Measurements from ENCODE around the gene PRR12. TPM values are rescaled to one million over a fixed set of nuclear protein-coding genes. Genes with fewer than 3 reads are reported as not detected.

Gene PRR12
- total and polyA plus RNA-seq, 7 experiments from 2014 or later = 0.25 to 69.4 (median 51.8) TPM

DNA sequence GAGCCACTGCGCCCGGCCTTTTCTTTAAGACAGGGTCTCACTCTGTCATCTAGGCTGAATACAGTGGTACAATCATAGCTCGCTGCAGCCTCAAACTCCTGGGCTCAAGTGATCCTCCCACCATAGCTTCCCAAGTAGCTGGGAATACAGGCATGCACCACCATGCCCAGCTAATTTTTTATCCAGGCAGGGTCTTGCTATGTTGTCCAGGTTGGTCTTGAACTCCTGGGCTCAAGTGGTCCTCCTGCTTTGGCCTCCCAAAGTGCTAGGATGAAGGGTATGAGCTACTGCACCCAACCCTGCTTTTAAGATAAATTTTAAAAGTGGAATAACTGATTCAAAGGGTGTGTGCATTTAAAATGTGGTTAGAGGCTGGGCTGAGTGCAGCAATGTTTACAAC, 24.7 kb upstream of the PRR12 start:
- DNase-seq (no peak), ATAC-seq (no peak)
- Mint-ChIP-seq H3K36me3 (peaks cover 0 to 25% (median 0%) of the 10 kb centered on the region in 5 donors), H3K27ac (peak overlapping the region; percentile 91 to 99 (median 94)), H3K27me3 (peaks cover 0 to 2% (median 0%) of the 10 kb centered on the region in 5 donors), H3K9me3 (no peaks in the 10 kb centered on the region), H3K4me1 (peaks cover 59 to 90% (median 82%) of the 10 kb centered on the region in 7 donors), H3K4me3 (peak overlapping the region in 9 of 10 donors; percentile 41 to 90 (median 72))
- no peaks in the 10 kb centered on the region for H3K9me3 ChIP-seq (ENCODE audit: control insufficient read depth in 2 of 3, low read length in 3 of 3)
- POLR2A ChIA-PET = interaction anchor here (0.6 to 21.0 kb wide), 8 partner anchors 14 to 1798 kb away, joined by 3 to 687 read pairs (median 7); partner anchors contain the start of genes ALDH16A1, NOSIP, PIH1D1 and PRRG2
- peaks cover 73 to 88% of the 10 kb centered on the region in 2 donors for H3K4me1 ChIP-seq (ENCODE audit: control insufficient read depth in 2 of 2, insufficient read depth in 2 of 2, low read length in 2 of 2)
- intact Hi-C loops (cut with micrococcal nuclease) = loop anchor here in 1 of 2 donors (10.0 kb wide), 1 partner anchor 452 kb away; the partner anchor contains the start of genes C19orf73, LIN7B and PPFIA3
- H3K4me3 ChIP-seq (ENCODE audit: low read length) = peak overlapping the region; percentile 43
- no peaks in the 10 kb centered on the region for H3K27me3 ChIP-seq (ENCODE audit: control insufficient read depth in 2 of 2, insufficient read depth in 2 of 2, low read length in 2 of 2)
- peak overlapping the region; percentile 88 for H3K27ac ChIP-seq (ENCODE audit: low read depth, low read length)
- CTCF ChIA-PET = interaction anchor here (0.7 to 11.3 kb wide), 5 partner anchors 8 to 58 kb away, joined by 3 to 151 read pairs (median 3); no protein-coding TSS in a partner anchor
- H3K36me3 ChIP-seq (ENCODE audit: control insufficient read depth in 2 of 3, insufficient read depth in 3 of 3, low read length in 3 of 3) = no peaks in the 10 kb centered on the region

DNA sequence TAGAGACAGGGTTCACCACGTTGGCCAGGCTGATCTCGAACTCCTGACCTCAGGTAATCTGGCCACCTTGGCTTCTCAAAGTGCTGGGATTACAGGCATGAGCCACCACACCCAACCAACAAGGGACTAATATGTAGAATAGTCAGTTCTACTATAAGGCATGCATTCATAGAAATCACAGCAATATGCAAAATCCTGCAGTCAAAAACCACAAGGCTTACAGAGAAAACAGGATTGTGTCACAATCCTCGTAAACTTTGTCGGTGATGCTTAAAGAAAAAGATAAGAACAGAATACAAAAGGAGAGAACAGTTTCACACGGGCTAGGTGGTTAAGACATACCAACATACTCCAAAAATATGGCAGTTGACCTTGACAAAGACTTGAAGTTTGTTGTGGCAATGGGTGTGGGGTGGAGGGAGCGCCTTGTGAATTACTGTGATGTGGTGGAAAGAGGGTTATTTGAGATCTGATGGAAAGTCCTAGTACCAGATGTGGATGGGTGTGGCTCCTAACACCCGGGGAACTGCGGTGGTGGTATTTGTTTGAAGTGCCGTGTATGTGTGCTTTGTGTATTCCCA, 23.0 kb upstream of the PRR12 start:
- Mint-ChIP-seq H3K27ac (peak overlapping the region; percentile 93 to 99 (median 97)), H3K4me1 (peaks cover 50 to 80% (median 71%) of the 10 kb centered on the region in 7 donors), H3K4me3 (peak overlapping the region; percentile 72 to 86 (median 76)), H3K36me3 (peaks cover 0 to 23% (median 0%) of the 10 kb centered on the region in 5 donors), H3K27me3 (peaks cover 0 to 2% (median 0%) of the 10 kb centered on the region in 5 donors), H3K9me3 (no peaks in the 10 kb centered on the region)
- H3K9me3 ChIP-seq (ENCODE audit: control insufficient read depth in 2 of 3, low read length in 3 of 3) = no peaks in the 10 kb centered on the region
- ATAC-seq (peak; percentile 82), DNase-seq (peak in 8 of 9 donors; percentile 68 to 97 (median 94))
- H3K36me3 ChIP-seq (ENCODE audit: control insufficient read depth in 2 of 3, insufficient read depth in 3 of 3, low read length in 3 of 3) = peaks cover 0 to 1% (median 0%) of the 10 kb centered on the region in 3 experiments
- H3K27me3 ChIP-seq (ENCODE audit: control insufficient read depth in 2 of 2, insufficient read depth in 2 of 2, low read length in 2 of 2) = no peaks in the 10 kb centered on the region
- H3K27ac ChIP-seq (ENCODE audit: low read depth, low read length) = peak overlapping the region; percentile 87
- intact Hi-C loops (cut with micrococcal nuclease) = loop anchor here (1.0 to 10.0 kb wide), 4 partner anchors 8 to 453 kb away; partner anchors contain the start of genes C19orf73 (in 1 of the 2), LIN7B (in 1 of the 2) and PPFIA3 (in 1 of the 2)
- no peak overlapping the region for H3K4me3 ChIP-seq (ENCODE audit: low read length)
- ChIA-PET POLR2A (interaction anchor here (1.2 to 21.0 kb wide), 5 partner anchors 16 to 109 kb away, joined by 9 to 687 read pairs (median 34); partner anchors contain the start of genes PRMT1 and PRR12), CTCF (interaction anchor here (0.6 to 11.3 kb wide), 10 partner anchors 9 to 104 kb away, joined by 3 to 314 read pairs (median 18); partner anchors contain the start of genes FCGRT and RCN3)
- H3K4me1 ChIP-seq (ENCODE audit: control insufficient read depth in 2 of 2, insufficient read depth in 2 of 2, low read length in 2 of 2) = peaks cover 57 to 76% of the 10 kb centered on the region in 2 donors

- peak; percentile 64 for ATAC-seq
- ChIA-PET CTCF (interaction anchor here (0.6 to 8.3 kb wide), 27 partner anchors 10 to 385 kb away, joined by 3 to 314 read pairs (median 5); partner anchors contain the start of genes ADM5, FCGRT, NOSIP and PRRG2), POLR2A (interaction anchor here (0.6 to 21.0 kb wide), 19 partner anchors 10 to 118 kb away, joined by 3 to 687 read pairs (median 5); partner anchors contain the start of genes ALDH16A1, FCGRT, NOSIP and PRMT1)
- H3K27me3 ChIP-seq (ENCODE audit: control insufficient read depth in 2 of 2, insufficient read depth in 2 of 2, low read length in 2 of 2) = no peaks in the 10 kb centered on the region
- H3K4me1 ChIP-seq (ENCODE audit: control insufficient read depth in 2 of 2, insufficient read depth in 2 of 2, low read length in 2 of 2) = peaks cover 37 to 53% of the 10 kb centered on the region in 2 donors
- H3K27me3 Mint-ChIP-seq = peaks cover 0 to 2% (median 0%) of the 10 kb centered on the region in 5 donors
- peak overlapping the region; percentile 86 to 99 (median 93) for H3K27ac Mint-ChIP-seq
- H3K9me3 Mint-ChIP-seq = no peaks in the 10 kb centered on the region
- peak in 7 of 9 donors; percentile 75 to 88 (median 83) for DNase-seq
- peaks cover 0 to 18% (median 6%) of the 10 kb centered on the region in 3 experiments for H3K36me3 ChIP-seq (ENCODE audit: control insufficient read depth in 2 of 3, insufficient read depth in 3 of 3, low read length in 3 of 3)
- intact Hi-C loops (cut with micrococcal nuclease) = loop anchor here (1.0 to 2.0 kb wide), 10 partner anchors 23 to 344 kb away; partner anchors contain the start of gene FLT3LG (in 2 of the 2)
- H3K4me1 Mint-ChIP-seq = peaks cover 34 to 70% (median 61%) of the 10 kb centered on the region in 7 donors
- H3K9me3 ChIP-seq (ENCODE audit: control insufficient read depth in 2 of 3, low read length in 3 of 3) = no peaks in the 10 kb centered on the region
- peaks cover 0 to 12% (median 0%) of the 10 kb centered on the region in 5 donors for H3K36me3 Mint-ChIP-seq
- peak overlapping the region; percentile 64 to 80 (median 75) for H3K4me3 Mint-ChIP-seq
- H3K4me3 ChIP-seq (ENCODE audit: low read length) = no peak overlapping the region
- H3K27ac ChIP-seq (ENCODE audit: low read depth, low read length) = peak overlapping the region; percentile 56
These were observed 20.7 kb upstream of the PRR12 start for GRCh38 chr19:49570138-49570856.

- Histone ChIP-seq H3K27ac (ENCODE audit: low read depth, low read length) (peak overlapping the region; percentile 56), H3K4me3 (ENCODE audit: low read length) (no peak overlapping the region), H3K27me3 (ENCODE audit: control insufficient read depth in 2 of 2, insufficient read depth in 2 of 2, low read length in 2 of 2) (no peaks in the 10 kb centered on the region), H3K9me3 (ENCODE audit: control insufficient read depth in 2 of 3, low read length in 3 of 3) (no peaks in the 10 kb centered on the region), H3K4me1 (ENCODE audit: control insufficient read depth in 2 of 2, insufficient read depth in 2 of 2, low read length in 2 of 2) (peaks cover 30 to 45% of the 10 kb centered on the region in 2 donors), H3K36me3 (ENCODE audit: control insufficient read depth in 2 of 3, insufficient read depth in 3 of 3, low read length in 3 of 3) (peaks cover 0 to 24% (median 14%) of the 10 kb centered on the region in 3 experiments)
- intact Hi-C loops (cut with micrococcal nuclease) = loop anchor here (1.0 to 2.0 kb wide), 10 partner anchors 24 to 345 kb away; partner anchors contain the start of gene FLT3LG (in 2 of the 2)
- Mint-ChIP-seq H3K27ac (peak overlapping the region; percentile 62 to 97 (median 88)), H3K4me3 (peak overlapping the region; percentile 16 to 75 (median 41)), H3K9me3 (no peaks in the 10 kb centered on the region), H3K27me3 (peaks cover 0 to 2% (median 0%) of the 10 kb centered on the region in 5 donors), H3K4me1 (peaks cover 32 to 68% (median 53%) of the 10 kb centered on the region in 7 donors), H3K36me3 (peaks cover 0 to 10% (median 0%) of the 10 kb centered on the region in 5 donors)
- CTCF ChIA-PET = interaction anchor here (0.6 to 8.3 kb wide), 28 partner anchors 9 to 345 kb away, joined by 3 to 314 read pairs (median 4); partner anchors contain the start of genes ADM5, FCGRT, NOSIP and PRRG2
- POLR2A ChIA-PET = interaction anchor here (0.6 to 21.0 kb wide), 18 partner anchors 9 to 255 kb away, joined by 3 to 687 read pairs (median 5); partner anchors contain the start of genes ALDH16A1, FCGRT, FLT3LG and NOSIP
- ATAC-seq (no peak), DNase-seq (peak in 5 of 9 donors; percentile 39 to 70 (median 57))
These were observed 19.8 kb upstream of the PRR12 start for GRCh38 chr19:49570997-49571676.

DNA sequence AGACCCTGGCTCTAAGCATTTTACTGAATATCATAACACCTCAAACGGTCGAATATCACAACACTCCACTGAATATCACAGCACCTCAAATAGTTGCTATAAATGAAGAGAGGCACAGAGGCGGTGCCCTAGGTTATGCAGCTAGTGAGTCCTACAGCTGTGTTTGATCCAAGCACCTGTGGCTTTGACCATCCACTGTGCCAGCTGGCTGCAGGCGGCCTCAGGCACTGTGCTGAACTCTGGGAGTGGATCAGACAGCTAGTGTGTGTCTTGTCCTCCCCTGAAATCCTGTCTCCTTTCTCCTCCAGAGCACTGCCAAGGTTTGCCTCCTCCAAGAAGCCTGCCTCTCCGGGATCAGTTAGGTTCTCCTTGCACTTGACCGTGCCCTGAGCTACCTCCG, 18.0 kb upstream of the PRR12 start:
- H3K27ac Mint-ChIP-seq = peak overlapping the region in 6 of 9 donors; percentile 7 to 72 (median 48)
- ATAC-seq = no peak
- no peak overlapping the region for H3K27ac ChIP-seq (ENCODE audit: low read depth, low read length)
- peaks cover 0 to 2% (median 0%) of the 10 kb centered on the region in 5 donors for H3K27me3 Mint-ChIP-seq
- peaks cover 0 to 10% (median 0%) of the 10 kb centered on the region in 5 donors for H3K36me3 Mint-ChIP-seq
- peaks cover 0 to 32% (median 15%) of the 10 kb centered on the region in 3 experiments for H3K36me3 ChIP-seq (ENCODE audit: control insufficient read depth in 2 of 3, insufficient read depth in 3 of 3, low read length in 3 of 3)
- H3K9me3 ChIP-seq (ENCODE audit: control insufficient read depth in 2 of 3, low read length in 3 of 3) = no peaks in the 10 kb centered on the region
- peaks cover 17 to 35% of the 10 kb centered on the region in 2 donors for H3K4me1 ChIP-seq (ENCODE audit: control insufficient read depth in 2 of 2, insufficient read depth in 2 of 2, low read length in 2 of 2)
- DNase-seq = no peak
- intact Hi-C loops (cut with micrococcal nuclease) = no loop called here
- ChIA-PET CTCF (interaction anchor here (0.6 to 8.3 kb wide), 5 partner anchors 9 to 74 kb away, joined by 3 to 314 read pairs (median 95); no protein-coding TSS in a partner anchor), POLR2A (interaction anchor here (0.6 to 21.0 kb wide), 8 partner anchors 17 to 104 kb away, joined by 3 to 687 read pairs (median 8); partner anchors contain the start of gene PRMT1)
- H3K27me3 ChIP-seq (ENCODE audit: control insufficient read depth in 2 of 2, insufficient read depth in 2 of 2, low read length in 2 of 2) = no peaks in the 10 kb centered on the region
- no peak overlapping the region for H3K4me3 Mint-ChIP-seq
- H3K4me3 ChIP-seq (ENCODE audit: low read length) = no peak overlapping the region
- peaks cover 31 to 69% (median 53%) of the 10 kb centered on the region in 7 donors for H3K4me1 Mint-ChIP-seq
- no peaks in the 10 kb centered on the region for H3K9me3 Mint-ChIP-seq

All from naive thymus-derived CD4-positive, alpha-beta T cell (primary cell).